CD4-positive, alpha-beta T cell treated with Interleukin-21 for 1 hour (primary cell): Measurements from ENCODE around the gene KANTR.

Experiments used
- DNase-seq: peaks from one replicate; pipeline ENCODE4 v3.0.0-alpha.2; 2020

Gene KANTR

GRCh38 chrX:53081925-53082772 is 11.8 kb upstream of the KANTR start, which contains the start of gene TSPYL2:
Gene TSPYL2, plus strand, starts transcription at chrX:53082367. Its CDS starts 132 bp downstream, at chrX:53082499.
- peak; percentile 96 for DNase-seq

- no peak for DNase-seq
These were observed 10.9 kb upstream of the KANTR start for GRCh38 chrX:53082773-53083616.

GRCh38 chrX:53084043-53084570 is 9.8 kb upstream of the KANTR start:
- no peak for DNase-seq

GRCh38 chrX:53084863-53085262 is 9.1 kb upstream of the KANTR start:
- no peak for DNase-seq

GRCh38 chrX:53085661-53086229 is 8.2 kb upstream of the KANTR start:
- DNase-seq: peak; percentile 45

GRCh38 chrX:53086464-53086863 is 7.5 kb upstream of the KANTR start:
- DNase-seq: no peak

- DNase-seq: peak; percentile 19
These were observed 6.5 kb upstream of the KANTR start for GRCh38 chrX:53087388-53087831.

GRCh38 chrX:53088136-53088974 is 5.6 kb upstream of the KANTR start:
- DNase-seq: peak; percentile 91

- DNase-seq: peak; percentile 71
These were observed 4.6 kb upstream of the KANTR start for GRCh38 chrX:53089224-53089842.

- no peak for DNase-seq
These were observed 4.0 kb upstream of the KANTR start for GRCh38 chrX:53089925-53090324.

GRCh38 chrX:53091354-53091753 is 2.6 kb upstream of the KANTR start:
- no peak for DNase-seq

- DNase-seq: peak; percentile 79
These were observed 726 bp upstream of the KANTR start for GRCh38 chrX:53093177-53093655.

GRCh38 chrX:53094582-53094905 is 602 bp downstream of the KANTR start:
- DNase-seq: no peak

- no peak for DNase-seq
These were observed 1.9 kb downstream of the KANTR start for GRCh38 chrX:53095796-53096195.

GRCh38 chrX:53114864-53115549 is 21.1 kb downstream of the KANTR start:
- DNase-seq: no peak

GRCh38 chrX:53115550-53115874 is 21.6 kb downstream of the KANTR start:
- DNase-seq: no peak

- no peak for DNase-seq
These were observed 22.2 kb downstream of the KANTR start for GRCh38 chrX:53116101-53116500.

- no peak for DNase-seq
These were observed 28.1 kb downstream of the KANTR start for GRCh38 chrX:53122013-53122412.

- DNase-seq: no peak
These were observed 31.6 kb downstream of the KANTR start for GRCh38 chrX:53125506-53125905.

- DNase-seq: no peak
These were observed 32.4 kb downstream of the KANTR start for GRCh38 chrX:53126377-53126776.

- DNase-seq: no peak
These were observed 34.3 kb downstream of the KANTR start for GRCh38 chrX:53128097-53128749.
